HL-60 (cell line): Measurements from ENCODE around the gene HSPA14.

Experiments
- DNase-seq, 2 experiments: peaks; one replicate each; pipeline ENCODE4 v3.0.0-alpha.2; 2010 to 2020; ENCODE audit warnings: low read depth in 1 of 2, low spot score in 1 of 2
- H3K27ac ChIP-seq: fragments of 250-450 bp; sonication (Bioruptor Pico); replicated peaks from 2 replicates; pipeline ENCODE4 v1.5.1; 2020; ENCODE audit warnings: mild to moderate bottlenecking, moderate library complexity
- H3K27me3 ChIP-seq: fragments of 250-450 bp; sonication (Bioruptor Pico); 2 replicates; pipeline ENCODE4 v1.5.1; 2021; ENCODE audit warnings: mild to moderate bottlenecking, moderate library complexity; ENCODE audit not compliant: insufficient read depth, poor library complexity, severe bottlenecking
- H3K4me3 ChIP-seq: replicated peaks from 2 replicates; pipeline ENCODE4 v1.5.1; 2011; ENCODE audit warnings: mild to moderate bottlenecking, control low read depth, low read length; ENCODE audit not compliant: insufficient read depth
- GABPA ChIP-seq: IDR thresholded peaks from 2 replicates; pipeline ENCODE4 v1.6.1; 2012; ENCODE audit warnings: low read depth
- POLR2AphosphoS5 ChIP-seq: IDR thresholded peaks from 2 replicates; pipeline ENCODE4 v1.6.1; 2012; ENCODE audit warnings: low read depth
- SPI1 ChIP-seq: IDR thresholded peaks from 2 replicates; pipeline ENCODE4 v1.6.1; 2012; ENCODE audit warnings: low read depth, mild to moderate bottlenecking, borderline replicate concordance
- TF ChIP-seq, protein P1 (sequence below): IDR thresholded peaks from one replicate; pipeline ENCODE4 v1.5.1; 2011; ENCODE audit warnings: low read length, control low read depth, inconsistent platforms; ENCODE audit not compliant: insufficient read depth
- TF ChIP-seq, protein P2 (sequence below): IDR thresholded peaks from 2 replicates; pipeline ENCODE4 v1.6.1; 2012; ENCODE audit warnings: low read depth; ENCODE audit not compliant: insufficient replicate concordance

HSPA14 gene

DNA sequence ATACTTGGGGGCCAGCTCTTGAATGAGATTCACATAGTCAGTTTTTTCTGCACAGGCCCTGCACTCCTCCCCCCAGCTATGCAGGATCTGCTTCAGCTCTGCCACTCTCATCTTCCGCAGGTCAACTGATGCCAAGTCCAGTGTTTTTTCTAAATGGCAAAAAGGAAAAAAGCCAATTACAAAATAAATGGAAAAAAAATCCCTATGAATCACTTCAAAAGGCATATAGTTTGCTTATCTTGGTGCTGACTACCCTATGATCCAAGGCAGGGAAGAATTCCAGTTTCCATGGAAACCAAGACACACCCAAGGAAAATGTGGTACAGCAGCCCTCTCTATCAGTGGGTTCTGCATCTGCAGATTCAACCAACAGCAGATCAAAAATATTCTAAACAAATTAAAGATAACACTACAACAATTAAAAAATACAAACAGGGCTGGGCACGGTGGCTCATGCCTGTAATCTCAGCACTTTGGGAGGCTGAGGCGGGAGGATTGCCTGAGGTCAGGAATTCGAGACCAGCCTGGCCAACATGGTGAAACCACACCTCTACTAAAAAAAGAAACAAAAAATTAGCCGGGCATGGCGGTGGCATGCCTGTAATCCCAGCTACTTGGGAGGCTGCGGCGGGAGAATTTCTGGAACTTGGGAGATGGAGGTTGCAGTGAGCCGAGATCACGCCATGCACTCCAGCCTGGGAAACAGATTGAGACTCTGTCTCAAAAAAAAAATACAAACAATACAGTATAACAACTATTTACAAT is 17.9 kb upstream of the HSPA14 start:
- H3K27me3 ChIP-seq, result no peaks in the 10 kb centered on the region
- peak overlapping the region; percentile 46; the same call in 1 of the 2 replicates for H3K27ac ChIP-seq
- no peak for DNase-seq
- H3K4me3 ChIP-seq, result no peak overlapping the region
- TF ChIP-seq, protein P1, sequence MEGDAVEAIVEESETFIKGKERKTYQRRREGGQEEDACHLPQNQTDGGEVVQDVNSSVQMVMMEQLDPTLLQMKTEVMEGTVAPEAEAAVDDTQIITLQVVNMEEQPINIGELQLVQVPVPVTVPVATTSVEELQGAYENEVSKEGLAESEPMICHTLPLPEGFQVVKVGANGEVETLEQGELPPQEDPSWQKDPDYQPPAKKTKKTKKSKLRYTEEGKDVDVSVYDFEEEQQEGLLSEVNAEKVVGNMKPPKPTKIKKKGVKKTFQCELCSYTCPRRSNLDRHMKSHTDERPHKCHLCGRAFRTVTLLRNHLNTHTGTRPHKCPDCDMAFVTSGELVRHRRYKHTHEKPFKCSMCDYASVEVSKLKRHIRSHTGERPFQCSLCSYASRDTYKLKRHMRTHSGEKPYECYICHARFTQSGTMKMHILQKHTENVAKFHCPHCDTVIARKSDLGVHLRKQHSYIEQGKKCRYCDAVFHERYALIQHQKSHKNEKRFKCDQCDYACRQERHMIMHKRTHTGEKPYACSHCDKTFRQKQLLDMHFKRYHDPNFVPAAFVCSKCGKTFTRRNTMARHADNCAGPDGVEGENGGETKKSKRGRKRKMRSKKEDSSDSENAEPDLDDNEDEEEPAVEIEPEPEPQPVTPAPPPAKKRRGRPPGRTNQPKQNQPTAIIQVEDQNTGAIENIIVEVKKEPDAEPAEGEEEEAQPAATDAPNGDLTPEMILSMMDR, result no peak
- TF ChIP-seq SPI1, result no peak
- TF ChIP-seq, protein P2, sequence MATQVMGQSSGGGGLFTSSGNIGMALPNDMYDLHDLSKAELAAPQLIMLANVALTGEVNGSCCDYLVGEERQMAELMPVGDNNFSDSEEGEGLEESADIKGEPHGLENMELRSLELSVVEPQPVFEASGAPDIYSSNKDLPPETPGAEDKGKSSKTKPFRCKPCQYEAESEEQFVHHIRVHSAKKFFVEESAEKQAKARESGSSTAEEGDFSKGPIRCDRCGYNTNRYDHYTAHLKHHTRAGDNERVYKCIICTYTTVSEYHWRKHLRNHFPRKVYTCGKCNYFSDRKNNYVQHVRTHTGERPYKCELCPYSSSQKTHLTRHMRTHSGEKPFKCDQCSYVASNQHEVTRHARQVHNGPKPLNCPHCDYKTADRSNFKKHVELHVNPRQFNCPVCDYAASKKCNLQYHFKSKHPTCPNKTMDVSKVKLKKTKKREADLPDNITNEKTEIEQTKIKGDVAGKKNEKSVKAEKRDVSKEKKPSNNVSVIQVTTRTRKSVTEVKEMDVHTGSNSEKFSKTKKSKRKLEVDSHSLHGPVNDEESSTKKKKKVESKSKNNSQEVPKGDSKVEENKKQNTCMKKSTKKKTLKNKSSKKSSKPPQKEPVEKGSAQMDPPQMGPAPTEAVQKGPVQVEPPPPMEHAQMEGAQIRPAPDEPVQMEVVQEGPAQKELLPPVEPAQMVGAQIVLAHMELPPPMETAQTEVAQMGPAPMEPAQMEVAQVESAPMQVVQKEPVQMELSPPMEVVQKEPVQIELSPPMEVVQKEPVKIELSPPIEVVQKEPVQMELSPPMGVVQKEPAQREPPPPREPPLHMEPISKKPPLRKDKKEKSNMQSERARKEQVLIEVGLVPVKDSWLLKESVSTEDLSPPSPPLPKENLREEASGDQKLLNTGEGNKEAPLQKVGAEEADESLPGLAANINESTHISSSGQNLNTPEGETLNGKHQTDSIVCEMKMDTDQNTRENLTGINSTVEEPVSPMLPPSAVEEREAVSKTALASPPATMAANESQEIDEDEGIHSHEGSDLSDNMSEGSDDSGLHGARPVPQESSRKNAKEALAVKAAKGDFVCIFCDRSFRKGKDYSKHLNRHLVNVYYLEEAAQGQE, result no peak
- no peak for TF ChIP-seq POLR2AphosphoS5
- TF ChIP-seq GABPA, result no peak

DNA sequence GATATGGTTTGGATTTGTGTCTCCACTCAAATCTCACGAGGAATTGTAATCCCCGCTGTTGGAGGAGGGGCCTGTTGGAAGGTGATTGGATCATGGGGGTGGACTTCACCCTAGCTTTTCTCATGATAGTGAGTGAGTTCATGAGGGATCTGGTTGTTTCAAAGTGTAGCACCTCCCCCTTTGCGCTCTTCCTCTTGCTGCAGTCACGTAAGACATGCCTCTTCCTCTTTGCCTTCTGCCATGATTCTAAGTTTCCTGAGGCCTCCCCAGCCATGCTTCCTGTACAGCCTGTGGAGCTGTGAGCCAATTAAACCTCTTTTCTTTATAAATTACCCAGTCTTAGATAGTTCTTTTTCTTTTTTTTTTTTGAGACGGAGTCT is 17.3 kb upstream of the HSPA14 start:
- H3K27me3 ChIP-seq, result no peaks in the 10 kb centered on the region
- TF ChIP-seq, protein P1, result no peak
- TF ChIP-seq, protein P2, result no peak
- TF ChIP-seq POLR2AphosphoS5, result no peak
- TF ChIP-seq SPI1, result peak; percentile 55; the same call in 1 of the 2 replicates
- TF ChIP-seq GABPA, result no peak
- no peak overlapping the region for H3K4me3 ChIP-seq
- peak in 1 of 2 experiments; percentile 58 for DNase-seq
- H3K27ac ChIP-seq, result peak overlapping the region; percentile 46

DNA sequence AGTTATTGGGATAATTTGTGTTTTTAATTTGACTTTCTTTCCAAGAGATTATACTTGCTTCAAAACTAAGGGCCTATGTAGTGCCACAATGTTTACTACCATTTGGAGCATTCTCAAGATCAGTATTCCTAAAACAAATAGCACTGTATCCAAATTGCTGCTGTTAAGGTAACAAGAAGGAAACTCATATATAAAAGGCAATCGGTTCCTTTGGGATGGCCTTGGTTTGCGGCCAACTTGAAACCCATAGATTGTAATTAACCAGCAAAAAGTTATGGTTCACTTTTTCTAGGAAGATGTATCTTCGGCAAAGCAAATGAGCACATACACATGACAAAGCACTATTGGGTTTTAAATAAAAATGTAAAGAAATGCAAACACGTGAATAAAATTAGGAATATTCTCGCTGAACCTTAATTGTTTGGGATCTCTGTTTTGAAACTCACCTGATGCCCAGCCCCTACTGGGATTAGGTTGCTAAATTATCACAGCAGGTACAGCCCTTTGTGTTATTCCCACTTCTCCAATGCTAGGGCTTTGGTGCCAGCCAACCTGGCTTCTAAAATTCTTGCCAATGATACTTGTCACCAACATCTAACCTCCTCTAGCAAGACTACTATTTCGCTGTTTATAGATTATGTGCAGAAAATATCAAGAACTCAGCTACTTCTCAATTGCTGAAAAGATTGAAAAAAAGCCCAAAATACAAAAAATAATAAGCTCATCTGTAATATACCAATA is 16.3 kb upstream of the HSPA14 start:
- DNase-seq, result no peak
- Histone ChIP-seq H3K4me3 (no peak overlapping the region), H3K27ac (no peak overlapping the region; the same call in 1 of the 2 replicates), H3K27me3 (no peaks in the 10 kb centered on the region)
- no peak for TF ChIP-seq GABPA
- TF ChIP-seq, protein P1, result no peak
- TF ChIP-seq, protein P2, result no peak
